Measurements from ENCODE around the gene KCNQ1.

Gene KCNQ1

DNA sequence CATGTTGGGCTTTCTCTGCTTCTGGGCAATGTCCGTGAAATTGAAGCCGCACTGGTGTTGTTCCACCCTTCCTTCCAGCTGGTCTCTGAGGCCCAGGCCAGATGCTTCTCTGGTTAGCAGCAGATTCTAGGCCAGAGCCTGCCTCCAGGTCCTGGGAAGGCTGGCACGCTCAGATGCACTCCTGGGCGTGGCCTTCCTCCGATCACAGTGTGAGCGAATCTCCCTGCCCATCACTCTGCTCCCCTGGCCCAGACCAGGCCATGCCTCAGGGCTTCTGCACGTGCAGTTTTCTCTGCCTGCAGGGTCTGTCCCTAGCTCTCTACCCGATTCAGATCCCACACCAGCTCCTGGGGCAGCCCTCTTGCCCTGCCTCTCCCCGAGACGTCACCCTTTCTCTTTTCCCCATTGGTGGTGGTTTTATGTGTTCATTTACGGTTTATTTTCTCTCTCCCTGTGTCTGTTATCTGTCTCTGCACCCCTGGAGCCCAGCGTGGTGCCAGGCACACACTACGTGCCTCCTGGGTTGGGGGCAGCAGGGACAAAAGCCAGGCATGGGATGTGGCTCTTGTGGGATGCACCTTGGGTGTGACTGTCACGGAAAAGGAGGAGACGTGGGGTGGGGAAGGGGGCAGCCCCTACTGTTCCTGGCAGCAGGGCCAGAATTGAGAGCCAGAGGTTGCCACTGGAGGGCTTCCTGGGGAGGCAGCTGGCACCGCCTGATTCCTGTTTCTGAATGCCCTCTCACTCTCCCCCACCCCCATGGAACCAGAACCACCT lies 66.0 kb downstream of the KCNQ1 start:
- DNase-seq (ENCODE audit: low read depth, low spot score) = no peak

DNA sequence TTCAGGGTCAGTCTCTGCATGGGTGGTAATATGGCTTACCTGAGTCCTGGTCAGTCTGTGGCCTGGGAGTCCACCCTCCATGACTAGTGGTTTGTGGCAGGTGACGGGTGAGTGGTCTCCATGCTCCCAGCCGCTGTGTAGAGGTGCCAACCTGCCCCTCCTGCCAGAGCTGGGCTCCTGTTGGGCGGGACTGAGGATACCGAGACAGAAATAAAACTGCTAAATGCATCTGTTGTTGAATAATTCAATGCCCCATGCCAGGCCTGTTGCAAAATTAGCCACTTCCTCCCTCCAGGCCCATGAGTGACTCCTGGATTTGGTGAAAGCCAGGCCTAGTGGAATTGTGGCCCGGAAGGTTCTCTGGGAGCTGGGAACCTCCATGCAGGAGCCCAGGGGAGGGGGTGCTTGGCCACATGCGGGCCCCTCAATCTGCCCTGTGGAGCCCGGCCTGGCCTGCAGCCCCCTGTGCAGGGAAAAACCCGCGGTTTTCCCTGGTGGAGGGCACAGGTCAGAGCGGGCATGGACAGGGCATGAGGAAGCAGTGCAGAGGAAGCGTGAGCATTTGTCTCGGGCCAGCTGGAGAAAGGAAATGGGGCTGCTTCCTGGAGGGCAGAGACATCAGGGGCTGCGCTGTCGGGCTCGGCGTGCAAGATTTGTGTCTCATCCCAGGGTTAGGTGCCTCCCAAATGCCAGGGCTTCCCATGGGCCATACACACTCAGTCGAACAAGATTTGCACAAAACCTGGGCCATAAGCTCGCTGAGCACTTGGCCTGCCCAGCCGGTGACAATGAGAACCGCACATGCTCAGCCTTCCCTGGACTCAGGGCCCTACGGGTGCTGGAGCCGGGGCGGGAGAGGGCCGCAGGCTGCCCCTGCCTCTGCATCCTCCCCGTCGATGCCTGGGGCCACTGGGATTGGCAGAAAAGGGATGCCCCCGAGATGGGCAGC lies 66.9 kb downstream of the KCNQ1 start:
- DNase-seq (ENCODE audit: low read depth, low spot score) = no peak

DNA sequence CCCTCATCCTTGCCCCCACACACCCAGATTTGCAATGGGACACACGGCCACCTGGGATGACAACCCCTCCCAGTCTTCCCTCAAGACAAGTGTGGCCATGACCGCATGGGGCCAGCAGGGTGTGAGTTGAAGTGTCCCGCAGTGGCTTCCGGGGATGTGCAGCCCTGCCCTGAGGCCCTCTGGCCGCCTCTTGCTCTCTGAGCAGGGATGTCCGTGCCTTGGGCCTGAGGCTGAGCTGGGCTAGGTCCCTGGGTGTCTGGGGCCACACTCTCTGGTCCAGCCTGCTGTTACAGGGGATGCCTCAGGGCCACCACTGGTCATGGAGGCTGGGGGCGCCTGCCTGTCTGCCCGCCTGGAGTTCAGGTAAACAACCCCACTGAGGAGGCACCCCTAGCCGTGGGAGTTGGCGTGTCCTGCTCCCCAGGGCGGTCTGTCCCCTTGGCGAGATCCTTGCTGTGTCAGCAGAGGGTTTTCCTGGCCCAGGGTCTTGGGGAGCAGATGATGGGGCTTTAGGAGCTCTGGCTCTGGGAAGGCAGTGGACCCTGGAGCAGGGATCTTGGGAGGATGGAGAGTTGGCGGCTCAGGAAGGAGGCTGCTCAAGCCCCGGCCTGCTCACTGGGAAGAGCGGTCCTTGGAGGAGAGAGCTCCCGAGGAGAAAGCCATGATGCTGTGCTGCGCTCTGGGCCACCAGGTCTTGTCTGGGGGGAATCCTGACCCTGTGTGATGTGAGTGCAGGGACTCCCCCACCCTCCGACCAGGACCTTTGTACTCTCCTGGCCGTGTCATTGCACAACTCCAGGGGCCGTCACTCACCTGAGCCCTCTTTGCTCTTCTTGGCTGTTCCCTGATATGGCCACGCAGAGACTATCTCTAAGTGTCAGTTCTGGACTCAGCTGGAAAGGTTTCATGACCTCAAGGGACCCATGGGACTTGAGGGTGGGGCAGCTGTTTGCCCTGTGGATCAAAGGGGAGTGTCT lies 67.9 kb downstream of the KCNQ1 start:
- DNase-seq (ENCODE audit: low read depth, low spot score) = no peak

DNA sequence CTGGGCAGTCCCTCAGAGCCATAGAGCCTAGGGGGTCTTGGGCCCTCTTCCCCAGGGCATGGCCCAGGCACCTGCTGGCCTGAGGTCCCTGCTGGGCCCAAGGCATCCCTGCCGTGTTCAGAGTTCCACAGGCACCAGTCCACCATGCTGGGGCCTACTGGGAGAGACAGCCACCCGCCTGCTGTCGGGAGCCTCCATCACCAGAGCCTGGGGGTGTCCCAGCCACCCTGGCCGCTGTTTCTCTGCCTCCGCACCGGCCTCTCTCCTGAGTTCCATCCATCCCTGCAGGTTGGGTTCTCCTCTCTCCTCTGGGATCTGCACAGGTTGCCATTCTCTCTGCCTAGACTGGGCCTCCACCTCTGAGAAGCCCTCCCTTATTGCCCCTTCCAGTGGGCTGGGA lies 68.6 kb downstream of the KCNQ1 start:
- no peak for DNase-seq (ENCODE audit: low read depth, low spot score)

DNA sequence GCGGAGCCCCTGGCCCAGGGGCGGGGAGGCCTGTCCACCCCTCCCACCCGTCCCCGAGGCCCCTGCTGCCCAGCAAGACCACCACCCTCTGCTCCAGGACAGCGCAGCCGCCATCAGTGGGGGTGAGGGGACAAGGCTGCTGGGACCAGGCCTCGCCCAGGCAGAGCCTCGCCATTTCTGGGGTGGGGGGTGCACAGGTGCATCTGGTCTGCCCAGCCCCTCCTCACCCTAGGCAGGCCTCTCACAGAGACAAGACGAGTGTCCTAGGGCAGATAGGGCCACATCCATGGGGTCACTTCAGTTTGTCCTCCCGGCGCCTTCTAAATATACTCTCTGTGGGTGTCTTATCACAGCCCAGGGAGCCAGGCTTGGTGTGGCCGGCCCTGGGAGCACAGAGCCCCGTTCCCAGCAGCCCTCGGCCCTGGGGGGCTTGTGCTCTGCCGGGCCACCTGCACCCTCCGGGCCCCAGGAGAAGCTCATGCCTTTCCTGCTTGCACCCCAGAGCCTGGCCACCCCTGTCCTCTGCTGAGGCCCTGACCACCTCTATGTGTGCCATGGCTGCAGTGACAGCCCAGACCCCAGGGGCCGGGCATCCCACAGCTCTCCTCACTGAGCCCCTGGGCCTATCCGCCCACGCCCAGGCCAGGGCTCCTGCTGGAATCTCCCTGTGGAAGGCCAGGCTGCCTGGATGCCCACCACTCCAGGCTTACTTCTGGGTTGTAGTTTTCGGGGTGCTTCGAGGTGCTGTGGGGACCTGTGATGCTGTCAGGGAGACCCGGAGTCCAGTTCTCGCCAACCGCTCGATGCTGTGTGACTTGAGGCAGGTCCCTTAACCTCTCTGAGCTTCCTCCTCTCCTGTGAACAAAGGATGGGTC lies 70.8 kb downstream of the KCNQ1 start:
- no peak for DNase-seq (ENCODE audit: low read depth, low spot score)

DNA sequence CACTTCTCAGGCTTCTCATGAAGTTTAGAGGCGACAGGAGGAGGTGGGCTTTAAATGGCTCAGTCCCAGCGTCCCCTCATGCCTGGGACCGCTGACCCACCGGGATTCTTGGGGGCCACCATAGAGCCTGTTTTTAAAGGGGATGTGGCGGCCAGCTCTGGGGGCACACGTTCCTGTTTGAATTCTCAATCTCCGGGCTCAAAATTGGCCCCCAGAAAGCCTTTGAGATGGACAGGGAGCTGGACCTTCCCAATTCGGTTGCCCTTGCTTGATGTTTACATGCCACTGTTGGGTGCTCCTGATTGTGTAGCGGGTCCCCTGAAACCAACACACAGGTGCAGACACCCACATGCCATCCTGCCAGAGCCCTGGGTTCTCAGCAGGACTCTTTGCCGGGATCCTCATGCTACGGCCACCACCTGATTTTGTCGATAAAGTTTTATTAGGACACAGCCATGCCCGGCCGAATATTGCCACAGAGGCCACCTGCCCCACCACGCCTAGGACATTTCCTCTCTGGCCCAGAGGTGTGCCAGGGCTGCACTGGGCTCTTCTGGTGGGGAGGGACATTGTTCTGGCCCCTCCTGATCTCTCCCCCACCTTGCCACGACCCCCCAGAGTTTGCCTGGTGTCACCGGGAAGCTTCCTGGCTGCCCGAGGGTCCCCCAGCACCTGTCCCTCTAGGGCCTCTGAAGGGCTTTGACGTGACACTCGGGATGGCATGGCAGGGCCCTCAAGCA lies 71.6 kb downstream of the KCNQ1 start:
- DNase-seq (ENCODE audit: low read depth, low spot score) = no peak

DNA sequence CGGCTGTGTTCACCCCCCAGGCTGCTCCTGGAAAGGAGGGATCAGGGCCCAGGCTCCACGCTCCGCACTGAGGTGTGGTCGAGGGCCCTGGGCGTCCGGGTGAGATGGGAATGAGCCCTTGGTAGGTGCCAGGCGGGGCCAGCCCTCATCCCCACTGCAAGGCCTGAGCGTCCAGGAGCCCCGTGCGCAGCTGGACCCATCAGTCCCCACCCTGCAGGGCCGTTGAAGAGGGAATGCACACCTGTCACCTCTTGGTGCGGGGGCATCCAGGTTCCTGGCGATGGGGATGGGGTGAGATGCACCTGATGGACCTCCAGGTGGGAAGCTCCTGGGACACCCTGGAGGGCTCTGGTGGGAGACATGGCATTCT lies 72.2 kb downstream of the KCNQ1 start:
- no peak for DNase-seq (ENCODE audit: low read depth, low spot score)

DNA sequence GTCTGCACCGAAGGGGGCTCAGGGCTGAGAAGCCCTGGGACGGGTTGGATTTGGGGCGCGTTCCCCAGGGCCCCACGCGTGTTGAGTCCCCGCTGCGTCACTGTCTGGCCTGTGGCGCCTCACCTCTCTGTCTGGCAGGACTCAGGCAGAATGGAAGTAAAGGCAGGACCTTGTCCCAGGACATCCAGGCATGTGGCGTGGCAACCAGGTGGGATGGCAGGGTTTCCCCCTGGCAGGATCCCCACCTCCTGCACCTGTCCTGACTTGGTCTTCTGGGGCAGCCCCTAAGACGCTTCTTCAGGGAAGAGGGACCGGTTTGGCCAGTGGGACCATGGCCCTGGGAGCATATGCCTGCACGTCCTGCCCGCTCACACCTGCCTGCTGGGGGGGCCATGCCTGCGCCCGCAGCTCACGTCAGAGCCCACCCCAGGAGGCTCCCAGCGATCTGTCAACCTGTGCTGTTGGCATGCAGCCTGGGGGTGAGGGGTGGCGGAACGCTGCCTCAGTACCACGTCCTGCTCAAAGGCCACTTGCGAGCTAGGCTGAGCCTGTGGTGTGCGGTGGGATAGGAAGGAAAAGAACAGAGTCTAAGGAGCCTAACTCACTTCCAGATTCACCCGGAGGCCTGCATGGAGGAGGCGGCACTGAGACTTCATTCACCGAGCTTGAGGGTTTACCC lies 72.7 kb downstream of the KCNQ1 start:
- DNase-seq (ENCODE audit: low read depth, low spot score) = no peak

DNA sequence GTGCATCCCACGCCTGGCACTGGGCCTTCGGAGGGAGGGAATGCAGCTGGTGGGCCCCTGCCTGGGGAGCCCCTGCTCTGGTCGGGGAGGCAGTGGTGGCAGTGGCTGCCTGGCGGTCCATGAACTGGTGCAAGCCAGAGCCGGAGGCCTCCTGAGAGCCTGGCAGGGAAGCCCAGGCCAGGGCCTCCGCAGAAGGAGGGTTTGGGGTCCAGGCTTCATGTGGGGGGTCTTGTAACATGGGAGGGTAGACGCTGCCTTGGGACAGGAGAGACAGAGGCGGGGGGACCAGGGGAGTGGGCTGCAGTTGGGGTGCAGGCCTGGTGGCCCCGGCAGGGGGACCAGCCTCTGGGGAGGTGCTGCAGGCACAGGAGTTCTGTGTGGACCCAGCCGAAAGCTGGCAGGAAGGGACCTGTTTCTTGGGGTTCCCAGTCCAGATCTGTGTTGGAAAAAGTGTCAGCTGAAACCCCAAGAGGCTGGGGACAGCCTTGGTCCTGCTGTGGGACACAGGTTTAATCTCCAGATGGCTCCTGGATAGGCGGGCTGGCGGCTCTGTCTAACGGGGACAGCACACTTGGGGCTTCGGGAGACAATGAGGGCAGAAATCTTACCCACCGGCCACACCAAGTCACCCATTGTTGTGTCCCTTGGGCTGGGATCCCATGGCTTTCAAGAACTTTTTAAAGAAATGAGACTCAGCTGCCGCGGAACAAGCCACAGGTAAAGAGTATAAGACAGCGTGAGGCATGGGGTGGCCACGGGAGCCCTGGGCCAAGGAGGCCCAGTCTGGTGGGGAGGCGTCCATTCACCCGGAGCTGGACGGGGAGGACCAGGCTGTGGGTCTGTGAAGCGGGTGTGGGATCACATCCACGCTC lies 73.5 kb downstream of the KCNQ1 start:
- no peak for DNase-seq (ENCODE audit: low read depth, low spot score)

DNA sequence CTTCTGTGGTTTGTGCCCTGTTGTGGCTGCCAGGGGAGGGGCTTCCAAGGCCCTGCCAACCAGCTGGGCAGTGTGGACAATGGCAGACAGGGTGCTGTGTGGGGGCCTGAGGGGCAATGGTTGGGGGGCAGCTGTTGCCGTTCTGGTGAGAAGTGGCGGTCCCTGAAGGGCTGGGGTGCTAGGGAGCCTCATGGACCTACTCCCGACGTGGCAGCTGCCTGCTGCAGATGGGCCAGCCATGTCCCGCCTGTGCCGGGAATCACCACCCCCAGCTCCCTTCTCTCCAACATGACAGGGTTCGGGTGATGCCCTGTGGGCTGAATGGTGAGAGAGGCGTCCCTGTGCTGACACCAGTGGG lies 74.2 kb downstream of the KCNQ1 start:
- no peak for DNase-seq (ENCODE audit: low read depth, low spot score)

DNA sequence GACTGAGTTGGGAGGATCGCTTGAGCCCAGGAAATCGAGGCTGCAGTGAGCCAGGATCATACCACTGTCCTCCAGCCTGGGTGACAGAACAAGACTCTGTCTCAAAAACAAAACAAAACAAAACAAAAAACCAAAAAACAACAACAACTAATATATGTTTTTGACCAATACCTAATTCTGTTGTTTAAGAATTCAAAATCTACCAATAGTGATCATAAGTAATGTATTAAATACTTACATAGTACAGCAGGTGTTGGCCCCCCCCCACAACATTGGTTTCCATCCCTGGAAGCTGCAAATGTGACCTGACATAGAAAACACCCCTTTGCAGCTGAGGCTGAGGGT lies 74.7 kb downstream of the KCNQ1 start:
- no peak for DNase-seq (ENCODE audit: low read depth, low spot score)

DNA sequence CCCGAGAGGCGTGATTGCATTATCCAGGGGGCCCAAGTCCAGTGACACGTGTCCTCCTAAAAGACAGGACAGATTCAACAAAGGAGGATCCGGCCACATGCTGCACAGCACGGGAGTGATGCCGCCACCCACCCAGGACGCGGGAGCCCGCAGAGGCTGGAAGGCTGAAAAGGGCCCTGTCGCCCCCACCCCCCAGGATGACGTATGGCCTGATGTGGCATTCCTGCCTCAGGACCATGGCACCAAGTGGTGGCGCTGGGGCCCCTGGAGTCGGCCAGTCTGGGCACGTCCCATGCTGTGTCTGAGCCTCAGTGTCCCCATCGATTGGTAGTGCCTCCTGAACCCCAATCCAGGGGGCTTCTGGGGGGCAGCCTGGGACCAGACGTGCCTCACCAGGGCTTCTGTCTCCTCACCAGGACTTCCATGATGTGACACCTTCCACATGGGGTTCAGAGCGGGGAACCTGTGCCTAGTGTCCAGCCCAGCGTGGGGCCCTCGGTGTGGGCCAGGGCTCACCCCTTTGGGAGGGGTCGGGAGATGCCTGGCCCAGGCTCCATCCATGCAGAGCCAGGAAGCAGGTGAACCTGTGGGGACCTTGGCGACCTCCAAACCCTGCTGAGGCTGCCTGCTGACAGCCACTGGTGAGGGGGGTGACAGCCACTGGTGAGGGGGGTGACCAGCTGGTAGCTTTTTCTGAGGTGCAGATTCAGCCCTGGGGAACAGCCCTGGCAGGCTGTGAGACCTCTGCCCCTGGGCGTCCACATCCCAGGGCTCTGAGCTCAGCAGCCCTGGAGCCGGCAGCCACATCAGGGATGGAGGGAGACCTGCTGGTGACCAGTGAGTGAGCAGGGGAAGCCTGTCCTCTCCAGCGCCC lies 75.3 kb downstream of the KCNQ1 start:
- no peak for DNase-seq (ENCODE audit: low read depth, low spot score)

DNA sequence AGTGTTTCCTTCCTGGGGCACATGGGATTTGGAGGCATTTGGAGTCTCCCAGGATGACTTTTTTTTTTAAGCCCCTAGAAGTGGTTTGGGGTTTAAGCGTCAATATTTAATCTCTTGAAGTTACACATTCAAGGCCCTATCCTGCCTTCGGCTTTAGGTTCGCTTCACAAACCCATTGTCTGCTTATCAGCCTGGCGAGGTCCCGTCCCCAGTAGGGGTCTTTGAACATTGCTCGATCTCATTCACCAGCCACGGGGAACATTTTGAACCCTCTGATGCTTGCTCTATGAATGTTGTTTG lies 75.9 kb downstream of the KCNQ1 start:
- no peak for DNase-seq (ENCODE audit: low read depth, low spot score)

DNA sequence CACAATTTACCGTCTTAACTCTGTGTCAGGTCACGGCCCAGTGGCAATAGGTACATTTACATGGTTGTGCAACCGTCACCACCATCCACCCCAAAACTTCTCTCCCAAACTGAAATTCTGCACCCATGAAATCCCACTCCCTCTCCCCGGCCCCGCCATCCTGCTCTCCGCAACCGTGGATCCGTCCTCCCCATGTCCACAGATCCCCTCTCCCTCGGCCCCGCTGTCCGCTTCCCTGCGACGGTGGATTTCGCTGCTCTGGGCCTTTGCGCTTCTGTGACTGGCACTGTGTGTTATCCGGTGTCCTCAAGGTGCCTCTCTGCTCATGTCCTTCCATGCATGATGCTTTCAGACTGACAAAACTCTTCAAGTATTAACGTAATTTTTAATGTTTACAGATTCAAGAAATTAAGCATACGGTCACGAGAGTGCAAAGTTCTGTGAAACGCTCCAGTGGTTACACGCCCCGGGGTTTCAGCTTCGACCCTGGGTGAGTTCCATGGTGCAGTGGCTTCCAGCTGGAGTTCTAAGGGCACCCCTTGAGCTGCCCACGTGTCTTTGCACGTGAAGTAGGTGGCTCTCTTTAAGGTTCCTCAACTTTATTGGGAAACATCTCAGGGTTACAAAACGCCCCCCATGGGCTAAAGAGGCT lies 76.4 kb downstream of the KCNQ1 start:
- DNase-seq (ENCODE audit: low read depth, low spot score) = no peak

DNA sequence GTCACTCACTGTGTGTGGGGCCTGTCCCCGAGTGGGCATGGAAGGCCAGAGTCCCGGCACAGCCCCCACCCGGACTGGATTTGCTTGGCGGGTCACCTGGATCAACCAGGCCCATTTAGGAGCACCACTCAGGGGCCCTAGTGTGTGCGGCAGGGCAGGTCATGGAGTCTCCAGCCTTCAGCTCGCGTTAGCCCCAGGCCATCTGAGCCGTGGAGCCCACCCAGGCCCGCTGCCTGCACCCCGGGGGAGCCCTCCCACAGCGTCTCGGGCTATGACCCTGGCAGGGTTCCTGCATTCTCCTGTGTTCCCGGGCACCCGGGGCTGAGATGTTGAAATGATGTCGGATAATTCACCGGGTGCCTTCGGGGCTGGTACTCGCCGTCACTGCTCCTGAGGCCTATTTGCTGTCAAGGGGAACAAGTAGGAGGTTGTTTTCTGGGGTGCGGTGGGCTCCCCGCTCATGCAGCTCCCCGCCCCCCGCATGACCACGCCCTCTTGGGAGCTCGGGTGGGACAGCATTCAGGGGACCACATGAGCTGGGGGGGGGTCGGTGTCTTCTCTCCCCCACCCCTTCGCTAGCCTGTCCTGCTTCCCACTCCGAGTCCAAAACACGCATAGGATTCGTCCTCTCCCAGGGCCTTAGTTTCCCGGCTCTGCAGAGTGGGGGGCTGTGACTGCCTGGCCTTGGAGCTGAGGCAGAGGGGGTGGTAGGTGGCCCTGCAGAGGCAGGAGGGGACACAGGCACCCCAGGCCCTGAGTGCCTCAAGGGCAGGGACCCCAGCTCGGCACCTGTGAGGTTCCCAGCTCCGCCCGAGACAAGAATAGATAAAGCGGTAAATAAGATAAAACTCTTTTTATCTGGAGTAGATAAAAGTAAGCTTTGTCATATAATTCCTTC lies 77.2 kb downstream of the KCNQ1 start:
- no peak for DNase-seq (ENCODE audit: low read depth, low spot score)

DNA sequence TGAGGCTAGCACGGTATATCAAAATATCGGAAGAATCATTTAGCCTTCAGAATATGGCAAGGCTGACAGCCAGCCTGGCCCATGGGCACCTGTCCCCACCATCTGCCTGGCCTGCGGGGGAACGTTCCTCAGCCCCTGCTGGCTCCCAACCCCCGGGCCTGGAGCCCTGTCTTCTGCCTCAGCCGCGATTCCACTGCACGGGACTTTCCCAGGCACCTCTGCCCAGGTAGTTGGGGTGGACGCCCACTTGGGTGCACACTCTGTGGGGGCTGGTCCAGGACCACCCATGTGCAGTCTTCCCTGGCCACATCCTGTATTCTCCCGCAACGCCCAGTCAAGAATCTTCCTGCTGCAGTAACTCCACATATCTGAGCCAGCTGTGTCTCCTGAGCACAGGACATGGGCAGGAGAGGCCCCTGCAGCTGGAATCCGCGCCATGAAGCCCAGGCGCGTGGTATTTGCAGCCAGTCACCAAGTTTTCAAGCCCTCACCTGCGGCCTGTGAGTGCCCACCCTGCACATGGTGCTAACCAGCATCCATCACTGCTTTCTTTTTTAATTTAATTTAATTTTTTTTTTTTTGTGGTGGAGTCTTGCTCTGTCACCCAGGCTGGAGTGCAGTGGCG lies 77.9 kb downstream of the KCNQ1 start:
- no peak for DNase-seq (ENCODE audit: low read depth, low spot score)

All from iPS DF 19.7 (cell line).